GM12872 (cell line): ENCODE results near the gene SNX4.

Source experiments
- TF ChIP-seq, protein P1 (sequence below): IDR thresholded peaks from 3 replicates; pipeline ENCODE4 v1.5.1; 2011; ENCODE audit warnings: low read depth, mild to moderate bottlenecking, low read length, moderate library complexity; ENCODE audit not compliant: insufficient read depth

Gene SNX4

DNA sequence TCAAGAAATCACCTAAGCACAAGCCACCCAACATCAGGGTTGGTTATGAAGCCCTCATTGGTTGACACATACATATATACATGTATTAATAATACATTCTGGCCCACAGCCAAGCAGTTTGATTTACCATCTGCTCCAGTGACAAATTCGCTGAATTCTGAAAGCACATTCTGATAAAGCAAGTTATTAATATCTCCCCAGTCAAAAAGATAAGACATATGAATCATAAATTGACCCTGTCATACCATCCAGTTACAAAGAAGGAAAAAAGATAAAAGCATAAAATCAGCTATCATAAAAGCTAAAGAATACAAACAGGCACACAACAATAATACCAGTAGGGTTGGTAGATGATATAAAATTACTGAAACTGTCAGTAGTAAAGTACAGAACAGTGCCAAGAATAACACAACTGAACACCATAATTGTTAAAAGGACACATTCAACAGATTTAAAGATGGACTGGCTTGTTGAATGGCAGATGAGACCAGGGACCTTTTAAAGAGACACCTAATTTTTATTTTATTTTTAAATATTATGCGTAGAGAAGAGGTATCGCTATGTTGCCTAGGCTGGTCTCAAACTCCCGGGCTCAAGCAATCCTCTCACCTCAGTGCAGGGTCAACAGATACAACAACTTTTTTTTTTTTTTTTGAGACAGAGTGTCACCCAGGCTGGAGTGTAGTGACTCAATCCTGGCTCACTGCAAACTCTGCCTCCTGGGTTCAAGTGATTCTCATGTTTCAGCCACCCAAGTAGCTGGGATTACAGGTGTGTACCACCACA lies 7.7 kb downstream of the SNX4 start:
- TF ChIP-seq, protein P1, sequence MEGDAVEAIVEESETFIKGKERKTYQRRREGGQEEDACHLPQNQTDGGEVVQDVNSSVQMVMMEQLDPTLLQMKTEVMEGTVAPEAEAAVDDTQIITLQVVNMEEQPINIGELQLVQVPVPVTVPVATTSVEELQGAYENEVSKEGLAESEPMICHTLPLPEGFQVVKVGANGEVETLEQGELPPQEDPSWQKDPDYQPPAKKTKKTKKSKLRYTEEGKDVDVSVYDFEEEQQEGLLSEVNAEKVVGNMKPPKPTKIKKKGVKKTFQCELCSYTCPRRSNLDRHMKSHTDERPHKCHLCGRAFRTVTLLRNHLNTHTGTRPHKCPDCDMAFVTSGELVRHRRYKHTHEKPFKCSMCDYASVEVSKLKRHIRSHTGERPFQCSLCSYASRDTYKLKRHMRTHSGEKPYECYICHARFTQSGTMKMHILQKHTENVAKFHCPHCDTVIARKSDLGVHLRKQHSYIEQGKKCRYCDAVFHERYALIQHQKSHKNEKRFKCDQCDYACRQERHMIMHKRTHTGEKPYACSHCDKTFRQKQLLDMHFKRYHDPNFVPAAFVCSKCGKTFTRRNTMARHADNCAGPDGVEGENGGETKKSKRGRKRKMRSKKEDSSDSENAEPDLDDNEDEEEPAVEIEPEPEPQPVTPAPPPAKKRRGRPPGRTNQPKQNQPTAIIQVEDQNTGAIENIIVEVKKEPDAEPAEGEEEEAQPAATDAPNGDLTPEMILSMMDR: no peak

DNA sequence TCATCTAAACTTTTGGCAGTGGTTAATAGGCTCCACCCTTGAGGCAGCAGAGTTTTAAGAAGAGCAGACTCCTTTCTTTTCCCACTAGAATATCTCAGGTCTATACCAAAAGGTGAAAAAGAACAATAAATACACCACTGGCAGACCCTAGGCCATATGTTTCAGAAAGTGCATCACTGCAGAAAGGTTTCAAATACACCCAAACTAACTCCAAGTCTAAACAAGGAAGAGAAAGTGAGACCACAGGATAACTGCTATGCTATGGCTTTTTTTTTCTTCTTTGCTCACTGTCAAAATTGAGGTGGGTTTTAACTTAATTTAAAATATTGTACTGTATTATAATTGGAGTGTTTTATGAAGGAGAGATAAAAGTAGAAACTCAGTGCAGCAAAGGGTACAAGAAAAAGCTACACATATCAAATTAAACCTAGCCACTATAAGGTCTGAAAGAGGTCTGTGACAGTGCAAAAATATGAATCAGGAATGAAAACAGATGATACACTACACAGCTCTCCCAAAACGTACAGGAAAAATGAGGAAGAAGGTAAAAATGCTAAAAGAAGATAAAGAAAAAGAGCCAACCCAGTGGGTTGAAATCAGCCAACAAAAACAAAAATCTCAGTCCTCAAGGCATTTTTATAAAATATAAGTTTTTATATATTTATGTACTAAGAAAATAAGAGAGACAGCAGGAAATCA lies 8.4 kb downstream of the SNX4 start:
- TF ChIP-seq, protein P1: no peak

DNA sequence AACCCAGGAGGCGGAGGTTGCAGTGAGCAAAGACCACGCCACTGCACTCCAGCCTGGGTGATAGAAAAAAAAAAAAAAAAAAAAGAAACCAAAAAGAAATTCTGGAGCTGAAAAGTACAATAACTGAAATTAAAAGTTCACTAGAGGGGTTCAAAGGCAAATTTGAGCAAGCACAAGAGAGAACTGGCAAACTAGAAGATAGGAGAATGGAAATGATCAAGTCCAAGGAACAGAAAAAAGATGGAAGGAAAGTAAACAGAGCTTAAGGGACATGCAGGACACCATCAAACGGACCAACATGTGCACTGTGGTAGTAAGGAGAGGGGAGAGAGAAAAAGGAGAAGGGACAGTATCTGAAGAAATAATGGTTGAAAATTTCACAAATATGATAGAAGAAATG lies 12.9 kb downstream of the SNX4 start:
- TF ChIP-seq, protein P1: no peak

DNA sequence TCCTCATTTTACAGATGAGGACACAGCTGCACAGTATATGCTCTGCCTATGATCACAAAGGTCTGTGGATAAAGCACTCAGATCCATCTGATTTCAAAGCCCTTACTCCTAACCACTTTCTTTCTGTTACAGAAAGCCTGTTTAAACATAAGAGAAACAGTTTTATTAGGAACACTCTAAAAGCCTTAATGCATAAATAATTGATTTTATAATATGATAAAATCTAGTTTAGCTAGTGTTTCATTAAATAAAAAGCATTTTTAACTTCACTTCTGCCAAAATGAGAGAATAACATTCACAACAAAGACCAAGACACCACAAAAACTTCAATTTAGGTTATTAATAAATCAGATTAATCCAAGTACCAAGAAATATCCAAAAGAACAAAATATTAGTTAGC lies 21.4 kb downstream of the SNX4 start:
- TF ChIP-seq, protein P1: no peak

DNA sequence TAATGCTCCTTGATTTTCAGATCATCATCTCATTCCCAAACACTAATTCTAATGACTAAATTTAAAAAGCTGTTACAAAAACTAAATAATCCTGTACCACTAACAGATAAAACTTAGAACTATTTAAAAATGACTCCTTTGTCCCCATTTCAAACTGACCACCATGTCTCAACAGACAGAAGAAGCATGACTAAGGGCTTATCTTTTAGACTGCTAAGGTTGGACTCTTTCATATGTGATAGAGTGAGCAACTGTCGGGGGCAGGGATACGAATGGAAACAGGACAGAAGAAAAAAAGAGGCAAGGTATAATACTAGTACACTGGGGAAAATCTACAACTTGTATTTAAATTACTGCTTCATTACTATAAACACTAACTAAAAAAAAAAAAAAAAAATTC lies 23.3 kb downstream of the SNX4 start:
- TF ChIP-seq, protein P1: no peak

DNA sequence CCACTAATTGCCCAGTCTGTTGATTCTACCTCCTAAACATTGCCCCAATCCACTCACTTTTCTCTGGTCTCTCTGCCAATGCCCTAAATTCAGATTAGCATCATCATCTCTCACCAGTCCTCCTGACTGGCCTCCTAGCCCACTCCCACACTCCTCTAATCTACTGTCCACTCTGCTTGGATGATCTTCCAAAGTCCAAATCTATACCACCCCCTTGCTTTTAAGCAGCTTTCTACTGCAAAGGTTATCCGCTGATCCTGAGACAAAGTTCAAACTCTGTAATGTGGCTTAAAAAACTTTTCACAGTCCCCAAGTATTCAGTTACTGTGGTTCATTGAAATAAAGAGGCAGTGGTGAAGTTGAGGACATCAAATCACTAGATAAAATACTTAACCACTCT lies 37.6 kb downstream of the SNX4 start:
- TF ChIP-seq, protein P1: no peak

DNA sequence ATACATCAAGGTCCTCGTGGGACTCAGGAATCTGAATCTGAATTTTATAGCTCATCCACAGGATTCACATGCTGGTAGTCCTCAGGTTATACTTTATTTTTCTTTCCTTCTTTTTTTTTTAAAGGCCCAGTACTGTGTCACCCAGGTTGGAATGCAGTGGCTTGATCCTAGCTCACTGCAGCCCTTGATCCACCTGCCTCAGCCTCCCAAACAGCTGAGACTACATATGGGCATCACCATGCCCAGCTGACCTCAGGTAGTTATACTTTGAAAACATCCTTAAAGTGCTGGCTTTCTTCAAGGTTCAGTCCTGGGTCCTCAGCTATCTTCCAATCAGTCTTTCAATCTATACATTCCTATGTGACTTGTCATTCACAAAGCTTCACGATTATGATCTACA lies 38.2 kb downstream of the SNX4 start:
- TF ChIP-seq, protein P1: no peak
